Measurements from ENCODE around the gene GMIP.

DNA sequence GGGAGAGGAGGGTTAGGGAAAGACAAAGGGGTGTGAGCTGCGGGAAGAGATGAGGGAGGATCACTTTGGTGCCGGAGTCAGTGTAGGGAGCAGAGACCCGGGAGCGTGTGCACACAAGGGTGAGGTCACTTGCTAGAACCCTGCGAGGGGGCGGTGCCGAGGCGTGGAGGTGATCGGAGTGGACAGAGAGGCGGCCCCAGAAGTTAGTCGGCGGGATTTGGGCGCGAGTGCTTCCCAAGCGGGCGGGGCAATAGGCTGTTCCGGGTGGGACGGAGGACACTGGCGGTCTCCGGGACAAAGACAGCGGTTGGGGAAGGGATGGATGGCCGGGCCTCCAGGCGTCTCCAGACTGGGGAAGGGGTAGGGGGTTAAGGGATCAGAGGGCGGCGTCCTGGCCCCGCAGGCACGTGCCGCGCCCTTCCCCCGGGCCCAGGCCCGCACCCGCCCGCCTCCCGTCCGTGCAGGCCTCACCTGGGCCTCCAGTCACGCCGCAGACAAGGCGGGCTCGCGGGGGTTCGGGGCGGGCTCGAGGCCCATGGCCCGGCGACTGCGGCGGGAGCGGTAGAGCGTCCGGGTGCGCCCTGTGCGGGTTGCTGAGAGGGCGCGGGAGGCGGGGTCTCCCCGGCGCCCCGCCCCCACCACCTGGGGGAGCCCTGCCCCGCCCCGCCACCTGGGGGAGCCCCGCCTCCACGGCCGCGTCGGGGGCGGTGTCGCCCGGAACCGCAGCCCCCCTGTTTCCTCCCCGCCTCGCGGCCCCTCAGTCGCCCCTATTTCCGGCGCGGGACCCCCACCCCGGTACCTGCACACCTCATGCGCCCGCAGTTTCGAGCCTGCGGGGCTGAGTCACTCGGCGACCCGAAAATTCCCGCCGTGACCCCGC is 15.6 kb downstream of the GMIP start, which contains the start of gene LPAR2:
- TF ChIP-seq ZNF274 (IDR thresholded peaks at IDR 0.05; ENCODE audit: low read depth, low read length) (no peak), YY1 (IDR thresholded peaks at IDR 0.05; ENCODE audit: insufficient read depth, insufficient read length) (no peak), SUZ12 (IDR thresholded peaks at IDR 0.05; ENCODE audit: extremely low read depth, insufficient read depth, insufficient read length) (no peak)

Measured in NT2/D1 (cell line).